DND-41 (cell line): ENCODE results near the gene ZNF326.

Experiments used
- ATAC-seq: fragments of 200-7000 bp; cut with Tn5 transposase; 3 replicates; pipeline ENCODE4 v1.9.1; 2021; ENCODE audit warnings: low read depth; ENCODE audit not compliant: insufficient read depth
- DNase-seq: peaks from one replicate; pipeline ENCODE4 v3.0.0-alpha.2; 2020
- H2AFZ ChIP-seq: 2 replicates; pipeline ENCODE4 v1.6.0; 2012; ENCODE audit warnings: low read depth, low read length
- H3K27ac ChIP-seq: 2 replicates; pipeline ENCODE4 v1.5.1; 2012; ENCODE audit warnings: low read length, inconsistent platforms
- H3K27me3 ChIP-seq: fragments of 200-600 bp; sonication (generic); 2 replicates; pipeline ENCODE4 v1.6.0; 2012; ENCODE audit warnings: low read length, mild to moderate bottlenecking, inconsistent platforms; ENCODE audit not compliant: insufficient read depth, poor library complexity
- H3K36me3 ChIP-seq: 2 replicates; pipeline ENCODE4 v1.5.1; 2012; ENCODE audit warnings: low read length, inconsistent platforms; ENCODE audit not compliant: insufficient read depth
- H3K4me1 ChIP-seq: 2 replicates; pipeline ENCODE4 v1.5.1; 2012; ENCODE audit warnings: mild to moderate bottlenecking, low read length; ENCODE audit not compliant: insufficient read depth
- H3K4me2 ChIP-seq: 2 replicates; pipeline ENCODE4 v1.6.0; 2012; ENCODE audit warnings: mild to moderate bottlenecking, moderate library complexity, low read length, inconsistent platforms; ENCODE audit not compliant: insufficient read depth
- H3K4me3 ChIP-seq, 2 experiments: fragments of 200-600 bp in 1 of 2; shearing (Covaris generic) in 1 of 2; 2 replicates each; pipeline ENCODE4 v1.5.1; 2012 to 2016; ENCODE audit warnings: inconsistent platforms in 2 of 2, low read length in 2 of 2, mild to moderate bottlenecking in 2 of 2, low read depth in 1 of 2, moderate library complexity in 1 of 2
- H3K79me2 ChIP-seq: 2 replicates; pipeline ENCODE4 v1.6.0; 2012; ENCODE audit warnings: low read length, inconsistent platforms; ENCODE audit not compliant: insufficient read depth
- H3K9ac ChIP-seq: 2 replicates; pipeline ENCODE4 v1.6.0; 2012; ENCODE audit warnings: low read depth, mild to moderate bottlenecking, inconsistent platforms, low read length, moderate library complexity
- H3K9me3 ChIP-seq: 2 replicates; pipeline ENCODE4 v1.5.1; 2012; ENCODE audit warnings: low read length, moderate library complexity, mild to moderate bottlenecking, inconsistent platforms; ENCODE audit not compliant: insufficient read depth, severe bottlenecking
- H4K20me1 ChIP-seq: 2 replicates; pipeline ENCODE4 v1.6.0; 2012; ENCODE audit warnings: low read length; ENCODE audit not compliant: insufficient read depth
- CTCF ChIP-seq: IDR thresholded peaks from 2 replicates; pipeline ENCODE4 v1.5.1; 2012; ENCODE audit warnings: borderline replicate concordance, low read length, moderate library complexity, mild to moderate bottlenecking; ENCODE audit not compliant: poor library complexity, severe bottlenecking; ENCODE audit errors: extremely low read depth
- EZH2 ChIP-seq: IDR thresholded peaks from 3 replicates; pipeline ENCODE4 v1.6.1; 2012; ENCODE audit warnings: borderline replicate concordance, low read depth, mild to moderate bottlenecking, moderate library complexity, low read length, inconsistent platforms; ENCODE audit not compliant: severe bottlenecking

Gene ZNF326

DNA sequence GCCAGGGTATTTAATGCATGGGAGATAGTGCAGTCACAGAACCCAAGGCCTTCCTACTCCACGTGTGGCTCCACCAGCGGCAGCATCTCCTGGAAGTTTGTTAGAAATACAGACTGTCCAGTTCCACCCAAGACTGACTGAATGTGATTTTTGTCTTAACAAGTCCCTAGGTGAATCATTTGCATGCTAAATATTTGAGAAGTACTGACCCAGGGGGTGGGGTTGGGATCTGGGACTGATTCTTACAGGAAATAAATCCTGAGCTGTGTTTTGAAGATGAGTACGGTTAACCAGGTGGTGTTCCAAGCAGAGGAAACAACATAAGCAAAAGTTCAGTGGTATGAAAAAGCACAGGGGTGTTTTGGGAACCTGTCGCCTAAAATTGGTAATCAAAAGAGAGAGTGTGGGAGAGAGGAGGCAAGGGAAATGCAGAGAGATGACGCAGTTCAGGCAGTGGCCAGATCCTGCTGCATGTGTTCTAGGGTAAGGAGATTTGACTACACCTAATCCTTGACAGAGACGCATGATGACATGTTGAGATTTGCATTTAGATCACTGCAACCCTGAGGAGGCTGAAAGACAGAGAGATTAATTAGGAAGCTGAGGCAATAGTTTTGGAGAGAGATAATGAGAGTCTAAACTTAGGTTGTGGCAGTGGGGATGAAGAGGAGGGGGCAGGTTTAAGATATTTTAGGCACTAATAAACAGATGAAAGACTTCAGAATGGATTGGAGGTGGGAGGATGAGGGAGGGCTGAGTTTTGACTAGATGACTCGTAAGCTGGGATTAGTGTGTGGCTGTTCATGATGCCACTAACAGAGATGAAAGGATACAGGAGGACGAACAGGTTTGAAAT lies 3.7 kb upstream of the ZNF326 start:
- H2AFZ ChIP-seq: no peak overlapping the region
- H3K9ac ChIP-seq: no peak overlapping the region
- no peak overlapping the region for H3K4me2 ChIP-seq
- no peaks in the 10 kb centered on the region for H3K27me3 ChIP-seq
- H3K27ac ChIP-seq: no peak overlapping the region
- no peaks in the 10 kb centered on the region for H3K9me3 ChIP-seq
- peaks cover 19% of the 10 kb centered on the region for H3K4me1 ChIP-seq
- no peak for ATAC-seq
- no peak overlapping the region for H3K4me3 ChIP-seq
- TF ChIP-seq CTCF (no peak), EZH2 (no peak)
- peaks cover 4% of the 10 kb centered on the region; the same call in 1 of the 2 replicates for H4K20me1 ChIP-seq
- no peaks in the 10 kb centered on the region for H3K36me3 ChIP-seq
- no peak for DNase-seq
- H3K79me2 ChIP-seq: peaks cover 13% of the 10 kb centered on the region

DNA sequence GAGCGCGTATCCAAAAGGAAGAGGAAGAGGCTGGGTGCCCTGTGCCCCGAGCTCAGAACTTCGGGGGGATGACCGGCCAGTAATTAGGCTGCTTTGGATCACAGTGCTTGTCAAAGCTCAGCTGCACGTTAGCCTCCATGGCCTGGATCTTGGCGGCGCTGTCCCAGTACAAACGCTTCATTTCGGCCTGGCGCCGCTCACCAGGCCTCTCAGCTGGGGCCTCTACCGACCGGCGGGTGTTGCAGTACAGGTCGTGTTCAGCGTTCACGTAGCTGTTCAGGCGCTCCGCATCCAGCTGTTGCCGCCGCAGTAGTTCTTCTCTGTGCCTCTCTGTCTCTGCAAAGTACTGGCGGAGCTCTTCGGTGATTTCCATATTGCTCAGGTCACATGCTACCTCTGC lies 1.4 kb upstream of the ZNF326 start:
- Histone ChIP-seq H3K9me3 (no peaks in the 10 kb centered on the region), H3K27ac (no peak overlapping the region), H3K4me3 (no peak overlapping the region), H3K36me3 (peaks cover 12% of the 10 kb centered on the region), H2AFZ (0 out of 2 replicates have a peak overlapping the region, but pooled peaks have one; percentile 67), H4K20me1 (peaks cover 22% of the 10 kb centered on the region; the same call in 1 of the 2 replicates), H3K9ac (no peak overlapping the region), H3K4me1 (peaks cover 38% of the 10 kb centered on the region), H3K79me2 (peaks cover 37% of the 10 kb centered on the region), H3K4me2 (no peak overlapping the region), H3K27me3 (no peaks in the 10 kb centered on the region)
- ATAC-seq (no peak), DNase-seq (no peak)
- TF ChIP-seq EZH2: no peak
- TF ChIP-seq CTCF: no peak

- no peaks in the 10 kb centered on the region for H3K9me3 ChIP-seq
- H3K27ac ChIP-seq: peak overlapping the region; percentile 96
- no peak for ATAC-seq
- peaks cover 45% of the 10 kb centered on the region for H3K79me2 ChIP-seq
- peaks cover 43% of the 10 kb centered on the region for H3K4me1 ChIP-seq
- TF ChIP-seq CTCF (no peak), EZH2 (no peak)
- H3K4me2 ChIP-seq: peak overlapping the region; percentile 77
- H3K9ac ChIP-seq: peak overlapping the region; percentile 93
- peaks cover 22% of the 10 kb centered on the region; the same call in 1 of the 2 replicates for H4K20me1 ChIP-seq
- H3K27me3 ChIP-seq: no peaks in the 10 kb centered on the region
- H2AFZ ChIP-seq: peak overlapping the region; percentile 91
- H3K4me3 ChIP-seq: peak overlapping the region; percentile 50 to 92
- no peak for DNase-seq
- peaks cover 20% of the 10 kb centered on the region for H3K36me3 ChIP-seq
These were observed 592 bp upstream of the ZNF326 start for GRCh38 chr1:89994231-89994804.
